AG04450 (cell line): ENCODE measurements around the gene C9orf43. TPM values are rescaled to one million over a fixed set of nuclear protein-coding genes. Genes with fewer than 3 reads are reported as not detected.
A peak's percentile ranks its signal among the peaks of the same experiment; 100 is the strongest.

Experiments
- CTCF ChIA-PET: fragments of 300-600, 350-600 bp; formaldehyde crosslinking; extraction: SDS; loops from one replicate; lab custom pipeline; 2022; ENCODE audit warnings: antibody characterized with exemption, inconsistent platforms; lab: Charles Lee
- POLR2A ChIA-PET: fragments of 350-600 bp; formaldehyde crosslinking; extraction: SDS; loops from one replicate; lab custom pipeline; 2021; ENCODE audit warnings: antibody characterized with exemption, inconsistent platforms; lab: Yijun Ruan, JAX
- DNase-seq: peaks from one replicate; pipeline ENCODE4 v3.0.0-alpha.2; 2011; ENCODE audit warnings: low read depth, low spot score
- H3K27ac ChIP-seq: one replicate; pipeline ENCODE4 v1.5.1; 2012; ENCODE audit warnings: low read depth, low read length, control low read depth
- H3K27me3 ChIP-seq: one replicate; pipeline ENCODE4 v1.6.0; 2012; ENCODE audit warnings: low read length; ENCODE audit not compliant: control insufficient read depth, insufficient read depth
- H3K4me3 ChIP-seq: 2 replicates; pipeline ENCODE4 v1.5.1; 2011; ENCODE audit warnings: mild to moderate bottlenecking, low read depth, low read length, control low read depth
- H3K9me3 ChIP-seq: 2 replicates; pipeline ENCODE4 v1.5.1; 2012; ENCODE audit warnings: low read length; ENCODE audit not compliant: control insufficient read depth, insufficient read depth
- CTCF ChIP-seq: IDR thresholded peaks from 2 replicates; pipeline ENCODE4 v1.5.1; 2011; ENCODE audit warnings: low read depth, low read length, control low read depth, inconsistent platforms
- polyA plus RNA-seq: library from polyadenylated mRNA; depleted of rRNA; stranded (reverse); fragments of >200 nt; gene quantifications from 2 replicates; pipeline ENCODE4 v1.2.3, GENCODE V29; 2011

Gene C9orf43
- polyA plus RNA-seq, 1 experiment, result 0.50 TPM

- Histone ChIP-seq H3K27ac (no peak overlapping the region), H3K27me3 (no peaks in the 10 kb centered on the region), H3K9me3 (no peaks in the 10 kb centered on the region), H3K4me3 (no peak overlapping the region)
- DNase-seq, result no peak
- ChIA-PET POLR2A (no interaction called here), CTCF (interaction anchor here (1.0 to 4.6 kb wide), 2 partner anchors 9 to 193 kb away, joined by 4 to 32 read pairs; no protein-coding TSS in a partner anchor)
- no peak for TF ChIP-seq CTCF
Observed at GRCh38 chr9:113397203-113397631, 13.3 kb upstream of the C9orf43 start.

GRCh38 chr9:113398796-113399195 is 11.8 kb upstream of the C9orf43 start:
- no peaks in the 10 kb centered on the region for H3K27me3 ChIP-seq
- ChIA-PET POLR2A (interaction anchor here (4.3 kb wide), 1 partner anchor 11 kb away, joined by 19 read pairs; the partner anchor contains the start of genes C9orf43 and POLE3), CTCF (interaction anchor here (0.8 to 4.6 kb wide), 5 partner anchors 11 to 260 kb away, joined by 3 to 32 read pairs (median 4); partner anchors contain the start of genes C9orf43 and POLE3)
- no peak overlapping the region for H3K4me3 ChIP-seq
- H3K9me3 ChIP-seq, result no peaks in the 10 kb centered on the region
- no peak for TF ChIP-seq CTCF
- DNase-seq, result no peak
- no peak overlapping the region for H3K27ac ChIP-seq

- CTCF ChIA-PET, result interaction anchor here (0.5 to 4.9 kb wide), 7 partner anchors 10 to 257 kb away, joined by 3 to 55 read pairs (median 8); no protein-coding TSS in a partner anchor
- POLR2A ChIA-PET, result interaction anchor here (0.5 to 4.3 kb wide), 2 partner anchors 11 to 170 kb away, joined by 3 to 19 read pairs; partner anchors contain the start of genes C9orf43 and POLE3
- no peaks in the 10 kb centered on the region for H3K27me3 ChIP-seq
- H3K9me3 ChIP-seq, result no peaks in the 10 kb centered on the region
- TF ChIP-seq CTCF, result no peak
- DNase-seq, result no peak
- H3K4me3 ChIP-seq, result no peak overlapping the region; the same call in 1 of the 2 replicates
- H3K27ac ChIP-seq, result no peak overlapping the region
Observed at GRCh38 chr9:113399646-113400200, 10.8 kb upstream of the C9orf43 start.

GRCh38 chr9:113401027-113401792 is 9.3 kb upstream of the C9orf43 start, which contains the start of gene ALAD:
ALAD (minus strand) TSS chr9:113401284; CDS start chr9:113393559, 7,725 bp downstream.
- ChIA-PET POLR2A (interaction anchor here (0.5 to 4.3 kb wide), 10 partner anchors 9 to 775 kb away, joined by 3 to 19 read pairs (median 4); partner anchors contain the start of genes C9orf43, CDC26, HDHD3 and POLE3), CTCF (interaction anchor here (0.6 to 4.9 kb wide), 37 partner anchors 9 to 289 kb away, joined by 3 to 55 read pairs (median 4); partner anchors contain the start of genes C9orf43, POLE3 and WDR31)
- H3K27ac ChIP-seq, result peak within 1 kb of the TSS; percentile 39
- H3K9me3 ChIP-seq, result no peaks in the 10 kb centered on the region
- H3K4me3 ChIP-seq, result peak within 1 kb of the TSS; percentile 94
- H3K27me3 ChIP-seq, result no peaks in the 10 kb centered on the region
- peak; percentile 90 for TF ChIP-seq CTCF
- DNase-seq, result peak; percentile 94
